Nucleus accumbens (tissue), 56 donors: ENCODE results near the gene STARD9.

Experiments used
- DNase-seq, 56 donors: peaks; one replicate each; lab custom pipeline; 2025; lab: John Stamatoyannopoulos, UW

STARD9 gene

GRCh38 chr15:42691770-42692169, 116.4 kb downstream of the STARD9 start:
- no peak for DNase-seq

GRCh38 chr15:42692536-42692935, 117.1 kb downstream of the STARD9 start:
- DNase-seq, result no peak

- no peak for DNase-seq
Measured at GRCh38 chr15:42692997-42693396, 117.6 kb downstream of the STARD9 start.

- DNase-seq, result no peak
Measured at GRCh38 chr15:42693496-42693895, 118.1 kb downstream of the STARD9 start.

GRCh38 chr15:42693942-42694341, 118.5 kb downstream of the STARD9 start:
- DNase-seq, result no peak

GRCh38 chr15:42694398-42694797, 119.0 kb downstream of the STARD9 start:
- no peak for DNase-seq

- no peak for DNase-seq
Measured at GRCh38 chr15:42695527-42696071, 120.2 kb downstream of the STARD9 start.

GRCh38 chr15:42696626-42697025, 121.2 kb downstream of the STARD9 start:
- peak in 10 of 56 donors; percentile 3 to 29 (median 22) for DNase-seq

GRCh38 chr15:42704492-42704926, 129.1 kb downstream of the STARD9 start:
- DNase-seq, result peak in 40 of 56 donors; percentile 3 to 67 (median 26)

- no peak for DNase-seq
Measured at GRCh38 chr15:42705336-42705735, 129.9 kb downstream of the STARD9 start.

- DNase-seq, result no peak
Measured at GRCh38 chr15:42707068-42707467, 131.7 kb downstream of the STARD9 start.

- DNase-seq, result no peak
Measured at GRCh38 chr15:42707873-42708544, 132.6 kb downstream of the STARD9 start.

GRCh38 chr15:42710662-42711061, 135.3 kb downstream of the STARD9 start:
- DNase-seq, result no peak

- no peak for DNase-seq
Measured at GRCh38 chr15:42711746-42712145, 136.3 kb downstream of the STARD9 start.

GRCh38 chr15:42712584-42712983, 137.2 kb downstream of the STARD9 start:
- no peak for DNase-seq

GRCh38 chr15:42716125-42716524, 140.7 kb downstream of the STARD9 start:
- DNase-seq, result no peak

- DNase-seq, result no peak
Measured at GRCh38 chr15:42716626-42717025, 141.2 kb downstream of the STARD9 start.

GRCh38 chr15:42719043-42719442, 143.6 kb downstream of the STARD9 start:
- no peak for DNase-seq

- no peak for DNase-seq
Measured at GRCh38 chr15:42720071-42720470, 144.7 kb downstream of the STARD9 start.

- DNase-seq, result no peak
Measured at GRCh38 chr15:42721016-42721415, 145.6 kb downstream of the STARD9 start.

- DNase-seq, result no peak
Measured at GRCh38 chr15:42721916-42722315, 146.5 kb downstream of the STARD9 start.

- no peak for DNase-seq
Measured at GRCh38 chr15:42723068-42723467, 147.7 kb downstream of the STARD9 start.
